Measurements from ENCODE around the gene BMPER. TPM values are rescaled to one million over a fixed set of nuclear protein-coding genes. Genes with fewer than 3 reads are reported as not detected.

BMPER gene
- polyA plus RNA-seq, 1 of the 3 experiments (the other 2 are of a cell fraction) = 20.0 TPM

GRCh38 chr7:33981226-33981625, 75.9 kb downstream of the BMPER start:
- Histone ChIP-seq H4K20me1 (ENCODE audit: insufficient read depth) (no peaks in the 10 kb centered on the region), H3K4me2 (peak overlapping the region; percentile 69), H3F3A (replicated peaks; ENCODE audit: insufficient read depth) (peaks cover 60% of the 10 kb centered on the region), H3K9ac (peak overlapping the region; percentile 65), H3K4me1 (ENCODE audit: control insufficient read depth in 1 of 2, insufficient read depth in 2 of 2, low read depth in 1 of 2, low read length in 1 of 2) (peaks cover 5 to 51% of the 10 kb centered on the region in 2 experiments), H3K4me3 (ENCODE audit: low read depth in 2 of 2, low read length in 1 of 2) (no peak overlapping the region), H3K79me2 (ENCODE audit: insufficient read depth) (no peaks in the 10 kb centered on the region), H3K27me3 (ENCODE audit: insufficient read depth) (no peaks in the 10 kb centered on the region), H3K9me2 (no peaks in the 10 kb centered on the region), H3K27ac (ENCODE audit: low read depth in 2 of 2, low read length in 1 of 2) (peak overlapping the region; percentile 75 to 94; a peak in 3 of 4 replicates), H3K9me3 (no peaks in the 10 kb centered on the region), H2AFZ (ENCODE audit: low read depth) (peak overlapping the region; percentile 39), H3K36me3 (replicated peaks in 1 of 2; ENCODE audit: control insufficient read depth in 1 of 2, insufficient read depth in 2 of 2, low read length in 1 of 2) (no peaks in the 10 kb centered on the region)
- WGBS (ENCODE audit: low lambda C conversion rate) = 52% methylated on average over 3 of the region's 3 CpGs
- no peak for TF ChIP-seq GATA2 (CRISPR knock-in tag; IDR thresholded peaks at IDR 0.05)
- no peak for TF ChIP-seq RXRA (IDR thresholded peaks at IDR 0.05; ENCODE audit: borderline replicate concordance, low read depth)
- TF ChIP-seq SMC3 (IDR thresholded peaks at IDR 0.05; ENCODE audit: low read depth, low read length) = no peak
- TF ChIP-seq EP300 (IDR thresholded peaks at IDR 0.05; ENCODE audit: borderline replicate concordance in 1 of 2, low read depth in 1 of 2, low read length in 1 of 2) = no peak
- TF ChIP-seq TAF1 (IDR thresholded peaks at IDR 0.05; ENCODE audit: borderline replicate concordance, low read depth, low read length) = no peak
- no peak for TF ChIP-seq ELF1 (IDR thresholded peaks at IDR 0.05)
- TF ChIP-seq TEAD4 (IDR thresholded peaks at IDR 0.05; ENCODE audit: borderline replicate concordance, insufficient read depth) = no peak
- TF ChIP-seq, protein P1, sequence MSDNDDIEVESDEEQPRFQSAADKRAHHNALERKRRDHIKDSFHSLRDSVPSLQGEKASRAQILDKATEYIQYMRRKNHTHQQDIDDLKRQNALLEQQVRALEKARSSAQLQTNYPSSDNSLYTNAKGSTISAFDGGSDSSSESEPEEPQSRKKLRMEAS (IDR thresholded peaks at IDR 0.05; ENCODE audit: low read depth) = no peak
- TF ChIP-seq NRF1 (IDR thresholded peaks at IDR 0.05; ENCODE audit: low read depth, low read length) = no peak
- TF ChIP-seq FOSL2 (IDR thresholded peaks at IDR 0.05; ENCODE audit: borderline replicate concordance, low read depth) = no peak
- TF ChIP-seq, protein P2, sequence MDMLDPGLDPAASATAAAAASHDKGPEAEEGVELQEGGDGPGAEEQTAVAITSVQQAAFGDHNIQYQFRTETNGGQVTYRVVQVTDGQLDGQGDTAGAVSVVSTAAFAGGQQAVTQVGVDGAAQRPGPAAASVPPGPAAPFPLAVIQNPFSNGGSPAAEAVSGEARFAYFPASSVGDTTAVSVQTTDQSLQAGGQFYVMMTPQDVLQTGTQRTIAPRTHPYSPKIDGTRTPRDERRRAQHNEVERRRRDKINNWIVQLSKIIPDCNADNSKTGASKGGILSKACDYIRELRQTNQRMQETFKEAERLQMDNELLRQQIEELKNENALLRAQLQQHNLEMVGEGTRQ (IDR thresholded peaks at IDR 0.05; ENCODE audit: borderline replicate concordance, low read depth, low read length) = no peak
- no peak for TF ChIP-seq GABPA (IDR thresholded peaks at IDR 0.05; ENCODE audit: low read depth)
- no peak for TF ChIP-seq CTCF (IDR thresholded peaks at IDR 0.05)
- no peak for TF ChIP-seq PBX3 (IDR thresholded peaks at IDR 0.05)
- TF ChIP-seq RAD21 (IDR thresholded peaks at IDR 0.05; ENCODE audit: low read length) = no peak
- TF ChIP-seq TCF12 (IDR thresholded peaks at IDR 0.05) = no peak
- TF ChIP-seq SIN3A (IDR thresholded peaks at IDR 0.05; ENCODE audit: borderline replicate concordance, low read depth, low read length) = no peak
- ChIA-PET CTCF (interaction anchor here (0.6 to 2.3 kb wide), 3 partner anchors 25 to 77 kb away, joined by 3 to 7 read pairs (median 3); no protein-coding TSS in a partner anchor), POLR2A (no interaction called here)
- no peak for DNase-seq
